Measurements from ENCODE around the gene CD38. TPM values are rescaled to one million over a fixed set of nuclear protein-coding genes. Genes with fewer than 3 reads are reported as not detected.
A peak's percentile ranks its signal among the peaks of the same experiment; 100 is the strongest.

CD38 gene
- total RNA-seq, 4 donors from 2014 or later: 0.26 to 4.6 (median 1.6) TPM

GRCh38 chr4:15753786-15754185 is 24.3 kb upstream of the CD38 start:
- DNase-seq: peak; percentile 28 to 31
- Histone ChIP-seq H3K9me3 (no peaks in the 10 kb centered on the region), H3K4me1 (no peaks in the 10 kb centered on the region), H3K27ac (no peak overlapping the region), H3K36me3 (no peaks in the 10 kb centered on the region), H3K4me3 (no peak overlapping the region), H3K27me3 (no peaks in the 10 kb centered on the region)
- TF ChIP-seq POLR2A (IDR thresholded peaks at IDR 0.05) (no peak), CTCF (IDR thresholded peaks at IDR 0.05) (no peak)
- intact Hi-C loops (cut with DNase I; ENCODE audit: low total_unique reads): no loop called here

GRCh38 chr4:15754323-15754722 is 23.8 kb upstream of the CD38 start:
- intact Hi-C loops (cut with DNase I; ENCODE audit: low total_unique reads): no loop called here
- TF ChIP-seq CTCF (IDR thresholded peaks at IDR 0.05) (no peak), POLR2A (IDR thresholded peaks at IDR 0.05) (no peak)

GRCh38 chr4:15755321-15756155 is 22.6 kb upstream of the CD38 start:
- DNase-seq: no peak
- Histone ChIP-seq H3K9me3 (no peaks in the 10 kb centered on the region), H3K4me1 (no peaks in the 10 kb centered on the region), H3K36me3 (no peaks in the 10 kb centered on the region), H3K27me3 (no peaks in the 10 kb centered on the region), H3K4me3 (no peak overlapping the region), H3K27ac (no peak overlapping the region)
- intact Hi-C loops (cut with DNase I; ENCODE audit: low total_unique reads): no loop called here
- TF ChIP-seq POLR2A (IDR thresholded peaks at IDR 0.05) (no peak), CTCF (IDR thresholded peaks at IDR 0.05) (no peak)

More at GRCh38 chr4:15754323-15754722, 23.8 kb upstream of the CD38 start:
- DNase-seq: no peak
- Histone ChIP-seq H3K36me3 (no peaks in the 10 kb centered on the region), H3K9me3 (no peaks in the 10 kb centered on the region), H3K27ac (no peak overlapping the region), H3K4me1 (no peaks in the 10 kb centered on the region), H3K4me3 (no peak overlapping the region), H3K27me3 (no peaks in the 10 kb centered on the region)

- Histone ChIP-seq H3K27me3 (no peaks in the 10 kb centered on the region), H3K36me3 (no peaks in the 10 kb centered on the region), H3K4me3 (no peak overlapping the region), H3K9me3 (no peaks in the 10 kb centered on the region), H3K27ac (no peak overlapping the region), H3K4me1 (no peaks in the 10 kb centered on the region)
- DNase-seq: no peak
- intact Hi-C loops (cut with DNase I; ENCODE audit: low total_unique reads): no loop called here
- TF ChIP-seq POLR2A (IDR thresholded peaks at IDR 0.05) (no peak), CTCF (IDR thresholded peaks at IDR 0.05) (no peak)
These were observed 21.7 kb upstream of the CD38 start for GRCh38 chr4:15756361-15756861.

GRCh38 chr4:15757054-15757453 is 21.1 kb upstream of the CD38 start:
- no peak overlapping the region for H3K4me3 ChIP-seq
- no peaks in the 10 kb centered on the region for H3K4me1 ChIP-seq
- H3K27ac ChIP-seq: no peak overlapping the region
- H3K27me3 ChIP-seq: no peaks in the 10 kb centered on the region
- TF ChIP-seq CTCF (IDR thresholded peaks at IDR 0.05): no peak
- no peak for TF ChIP-seq POLR2A (IDR thresholded peaks at IDR 0.05)
- no peaks in the 10 kb centered on the region for H3K36me3 ChIP-seq
- H3K9me3 ChIP-seq: no peaks in the 10 kb centered on the region
- DNase-seq: no peak
- intact Hi-C loops (cut with DNase I; ENCODE audit: low total_unique reads): no loop called here
